SK-N-SH treated with all-trans-retinoic acid at 6 μM for 48 hours (cell line): ENCODE data around the gene PPIL1.

Experiments
- ATAC-seq: fragments of 200-7000 bp; cut with Tn5 transposase; 3 replicates; pipeline ENCODE4 v1.9.1; 2020; ENCODE audit warnings: mild to moderate bottlenecking, moderate library complexity
- ARNTL ChIP-seq: fragments of 450-650 bp; formaldehyde crosslinking; IDR thresholded peaks from 2 replicates; pipeline ENCODE4 v1.5.0; 2020; ENCODE audit warnings: low read depth, mild to moderate bottlenecking, moderate library complexity, borderline replicate concordance
- BACH2 ChIP-seq: fragments of 250-450 bp; sonication (Bioruptor Pico); IDR thresholded peaks from 2 replicates; pipeline ENCODE4 v1.9.0; 2021; ENCODE audit warnings: mild to moderate bottlenecking, borderline replicate concordance
- CREB5 ChIP-seq: fragments of 250-450 bp; sonication (Bioruptor Pico); IDR thresholded peaks from 2 replicates; pipeline ENCODE4 v1.5.1; 2020; ENCODE audit warnings: low read depth, mild to moderate bottlenecking, moderate library complexity
- CSRNP3 ChIP-seq: fragments of 250-450 bp; sonication (Bioruptor Pico); IDR thresholded peaks from 2 replicates; pipeline ENCODE4 v1.5.1; 2021; ENCODE audit warnings: mild to moderate bottlenecking, moderate library complexity
- ESRRG ChIP-seq: fragments of 250-450 bp; sonication (Bioruptor Pico); IDR thresholded peaks from 2 replicates; pipeline ENCODE4 v1.6.1; 2021; ENCODE audit warnings: mild to moderate bottlenecking
- GLIS3 ChIP-seq: fragments of 250-450 bp; sonication (Bioruptor Pico); IDR thresholded peaks from 2 replicates; pipeline ENCODE4 v1.5.0; 2020; ENCODE audit warnings: mild to moderate bottlenecking, moderate library complexity
- ISL1 ChIP-seq: fragments of 250-450 bp; sonication (Bioruptor Pico); IDR thresholded peaks from 2 replicates; pipeline ENCODE4 v2.1.2; 2022; ENCODE audit warnings: mild to moderate bottlenecking, moderate library complexity
- OSR1 ChIP-seq: fragments of 250-450 bp; sonication (Bioruptor Pico); IDR thresholded peaks from 2 replicates; pipeline ENCODE4 v1.8.0; 2022; ENCODE audit warnings: moderate library complexity, mild to moderate bottlenecking, inconsistent platforms
- PATZ1 ChIP-seq: fragments of 250-450 bp; sonication (Bioruptor Pico); IDR thresholded peaks from 2 replicates; pipeline ENCODE4 v1.8.0; 2020; ENCODE audit warnings: mild to moderate bottlenecking, moderate library complexity, borderline replicate concordance
- PPARA ChIP-seq: fragments of 250-450 bp; sonication (Bioruptor Pico); IDR thresholded peaks from 2 replicates; pipeline ENCODE4 v1.5.0; 2020; ENCODE audit warnings: mild to moderate bottlenecking, borderline replicate concordance
- RARB ChIP-seq: fragments of 250-450 bp; sonication (Bioruptor Pico); IDR thresholded peaks from 2 replicates; pipeline ENCODE4 v1.8.0; 2021; ENCODE audit warnings: mild to moderate bottlenecking, moderate library complexity
- TCF4 ChIP-seq: fragments of 250-450 bp; sonication (Bioruptor Pico); IDR thresholded peaks from 2 replicates; pipeline ENCODE4 v1.8.0; 2021; ENCODE audit warnings: mild to moderate bottlenecking, moderate library complexity, borderline replicate concordance
- TOX ChIP-seq: fragments of 250-450 bp; sonication (Bioruptor Pico); IDR thresholded peaks from 2 replicates; pipeline ENCODE4 v1.8.0; 2021; ENCODE audit warnings: mild to moderate bottlenecking, moderate library complexity, borderline replicate concordance
- ZFP3 ChIP-seq: fragments of 250-450 bp; sonication (Bioruptor Pico); IDR thresholded peaks from 2 replicates; pipeline ENCODE4 v1.5.0; 2020; ENCODE audit warnings: mild to moderate bottlenecking, moderate library complexity
- ZFP30 ChIP-seq: fragments of 450-650 bp; formaldehyde crosslinking; IDR thresholded peaks from 2 replicates; pipeline ENCODE4 v1.5.0; 2022; ENCODE audit warnings: mild to moderate bottlenecking, moderate library complexity
- ZNF565 ChIP-seq: fragments of 450-650 bp; formaldehyde crosslinking; conservative IDR thresholded peaks from 2 replicates; pipeline ENCODE4 v1.5.0; 2020; ENCODE audit warnings: low read depth, mild to moderate bottlenecking, moderate library complexity
- ZNF70 ChIP-seq: fragments of 450-650 bp; formaldehyde crosslinking; IDR thresholded peaks from 2 replicates; pipeline ENCODE4 v1.5.0; 2020; ENCODE audit warnings: mild to moderate bottlenecking, moderate library complexity
- ZNF8 ChIP-seq: fragments of 450-650 bp; formaldehyde crosslinking; IDR thresholded peaks from 2 replicates; pipeline ENCODE4 v1.5.0; 2020; ENCODE audit warnings: mild to moderate bottlenecking, moderate library complexity
- TF ChIP-seq, protein P1 (sequence below): fragments of 250-450 bp; sonication (Bioruptor Pico); IDR thresholded peaks from 2 replicates; pipeline ENCODE4 v1.8.0; 2021; ENCODE audit warnings: low read depth, mild to moderate bottlenecking, moderate library complexity, borderline replicate concordance
- TF ChIP-seq, protein P2 (sequence below): fragments of 250-450 bp; sonication (Bioruptor Pico); IDR thresholded peaks from 2 replicates; pipeline ENCODE4 v1.5.0; 2020; ENCODE audit warnings: mild to moderate bottlenecking, moderate library complexity

The PPIL1 gene

GRCh38 chr6:36917541-36918193 is 43.1 kb upstream of the PPIL1 start:
- TF ChIP-seq, protein P1, sequence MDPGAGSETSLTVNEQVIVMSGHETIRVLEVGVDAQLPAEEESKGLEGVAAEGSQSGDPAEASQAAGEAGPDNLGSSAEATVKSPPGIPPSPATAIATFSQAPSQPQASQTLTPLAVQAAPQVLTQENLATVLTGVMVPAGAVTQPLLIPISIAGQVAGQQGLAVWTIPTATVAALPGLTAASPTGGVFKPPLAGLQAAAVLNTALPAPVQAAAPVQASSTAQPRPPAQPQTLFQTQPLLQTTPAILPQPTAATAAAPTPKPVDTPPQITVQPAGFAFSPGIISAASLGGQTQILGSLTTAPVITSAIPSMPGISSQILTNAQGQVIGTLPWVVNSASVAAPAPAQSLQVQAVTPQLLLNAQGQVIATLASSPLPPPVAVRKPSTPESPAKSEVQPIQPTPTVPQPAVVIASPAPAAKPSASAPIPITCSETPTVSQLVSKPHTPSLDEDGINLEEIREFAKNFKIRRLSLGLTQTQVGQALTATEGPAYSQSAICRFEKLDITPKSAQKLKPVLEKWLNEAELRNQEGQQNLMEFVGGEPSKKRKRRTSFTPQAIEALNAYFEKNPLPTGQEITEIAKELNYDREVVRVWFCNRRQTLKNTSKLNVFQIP (CRISPR knock-in tag), result no peak
- no peak for TF ChIP-seq PPARA (CRISPR knock-in tag)
- no peak for TF ChIP-seq ARNTL
- no peak for ATAC-seq

DNA sequence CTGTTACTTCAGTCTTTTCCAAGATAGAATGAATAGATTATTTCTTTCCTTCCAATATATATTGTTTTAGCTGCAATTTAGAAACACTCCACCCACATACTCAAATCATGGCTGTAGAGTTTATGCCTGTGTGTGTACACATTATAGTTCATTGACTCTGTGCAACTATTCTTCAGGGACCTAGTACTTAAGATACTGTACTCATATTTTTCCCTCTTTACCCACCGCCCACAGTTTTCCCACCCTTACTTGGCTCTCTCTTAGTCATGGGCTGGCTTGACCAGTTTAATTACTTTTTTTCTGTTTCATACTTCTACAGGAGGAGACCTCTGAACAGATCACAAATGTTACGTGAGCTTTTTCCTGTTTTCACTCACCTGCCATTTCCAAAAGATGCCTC is 41.5 kb upstream of the PPIL1 start:
- TF ChIP-seq GLIS3 (CRISPR knock-in tag) (no peak), CSRNP3 (CRISPR knock-in tag) (no peak), TOX (no peak), BACH2 (CRISPR knock-in tag) (no peak), OSR1 (CRISPR knock-in tag) (no peak), ZNF70 (CRISPR knock-in tag) (no peak), ISL1 (no peak), ZFP30 (no peak), PATZ1 (no peak), ZFP3 (CRISPR knock-in tag) (no peak)
- TF ChIP-seq, protein P2, sequence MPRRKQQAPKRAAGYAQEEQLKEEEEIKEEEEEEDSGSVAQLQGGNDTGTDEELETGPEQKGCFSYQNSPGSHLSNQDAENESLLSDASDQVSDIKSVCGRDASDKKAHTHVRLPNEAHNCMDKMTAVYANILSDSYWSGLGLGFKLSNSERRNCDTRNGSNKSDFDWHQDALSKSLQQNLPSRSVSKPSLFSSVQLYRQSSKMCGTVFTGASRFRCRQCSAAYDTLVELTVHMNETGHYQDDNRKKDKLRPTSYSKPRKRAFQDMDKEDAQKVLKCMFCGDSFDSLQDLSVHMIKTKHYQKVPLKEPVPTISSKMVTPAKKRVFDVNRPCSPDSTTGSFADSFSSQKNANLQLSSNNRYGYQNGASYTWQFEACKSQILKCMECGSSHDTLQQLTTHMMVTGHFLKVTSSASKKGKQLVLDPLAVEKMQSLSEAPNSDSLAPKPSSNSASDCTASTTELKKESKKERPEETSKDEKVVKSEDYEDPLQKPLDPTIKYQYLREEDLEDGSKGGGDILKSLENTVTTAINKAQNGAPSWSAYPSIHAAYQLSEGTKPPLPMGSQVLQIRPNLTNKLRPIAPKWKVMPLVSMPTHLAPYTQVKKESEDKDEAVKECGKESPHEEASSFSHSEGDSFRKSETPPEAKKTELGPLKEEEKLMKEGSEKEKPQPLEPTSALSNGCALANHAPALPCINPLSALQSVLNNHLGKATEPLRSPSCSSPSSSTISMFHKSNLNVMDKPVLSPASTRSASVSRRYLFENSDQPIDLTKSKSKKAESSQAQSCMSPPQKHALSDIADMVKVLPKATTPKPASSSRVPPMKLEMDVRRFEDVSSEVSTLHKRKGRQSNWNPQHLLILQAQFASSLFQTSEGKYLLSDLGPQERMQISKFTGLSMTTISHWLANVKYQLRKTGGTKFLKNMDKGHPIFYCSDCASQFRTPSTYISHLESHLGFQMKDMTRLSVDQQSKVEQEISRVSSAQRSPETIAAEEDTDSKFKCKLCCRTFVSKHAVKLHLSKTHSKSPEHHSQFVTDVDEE (CRISPR knock-in tag), result no peak
- TF ChIP-seq, protein P1 (CRISPR knock-in tag), result no peak
- ATAC-seq, result no peak

DNA sequence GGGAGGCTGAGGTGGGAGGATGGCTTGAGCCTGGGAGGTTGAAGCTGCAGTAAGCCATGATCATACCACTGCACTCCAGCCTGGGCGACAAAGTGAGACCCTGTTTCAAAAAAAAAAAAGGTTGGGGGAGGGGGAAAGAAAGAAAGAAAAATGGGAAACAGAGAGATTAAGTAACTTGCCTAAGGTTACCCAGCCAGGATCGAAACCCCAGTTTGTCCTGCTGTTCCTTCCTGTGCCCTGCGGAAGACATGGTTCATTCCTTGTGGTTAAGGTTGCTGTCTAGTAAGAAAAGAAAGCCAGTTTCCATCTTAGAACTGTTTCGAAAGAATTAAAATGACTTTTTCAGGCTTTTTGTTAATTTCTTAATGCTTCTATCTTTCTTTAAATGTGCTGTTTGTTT is 41.0 kb upstream of the PPIL1 start:
- TF ChIP-seq GLIS3 (CRISPR knock-in tag), result no peak
- no peak for TF ChIP-seq ZNF8 (CRISPR knock-in tag)
- no peak for TF ChIP-seq TCF4 (CRISPR knock-in tag)
- TF ChIP-seq CREB5, result no peak
- TF ChIP-seq OSR1 (CRISPR knock-in tag), result no peak
- TF ChIP-seq ZNF565 (CRISPR knock-in tag), result no peak
- no peak for TF ChIP-seq ESRRG (CRISPR knock-in tag)
- TF ChIP-seq TOX, result no peak
- TF ChIP-seq ZFP30, result no peak
- no peak for TF ChIP-seq RARB
- no peak for TF ChIP-seq BACH2 (CRISPR knock-in tag)
- TF ChIP-seq, protein P1 (CRISPR knock-in tag), result no peak
- no peak for TF ChIP-seq PPARA (CRISPR knock-in tag)
- no peak for TF ChIP-seq CSRNP3 (CRISPR knock-in tag)
- no peak for ATAC-seq
